GM19452 (cell line): ENCODE data around the gene CCR1.
"Not testable (repeated sequence)": the region's sequence is repeated elsewhere in the genome, so short reads cannot be mapped to it uniquely, and the experiment has no call there.

Experiments used
- ATAC-seq: cut with Tn5 transposase; IDR thresholded peaks from one replicate; pipeline ENCODE4 v1.9.1; 2021; ENCODE audit not compliant: unreplicated experiment

Gene CCR1

DNA sequence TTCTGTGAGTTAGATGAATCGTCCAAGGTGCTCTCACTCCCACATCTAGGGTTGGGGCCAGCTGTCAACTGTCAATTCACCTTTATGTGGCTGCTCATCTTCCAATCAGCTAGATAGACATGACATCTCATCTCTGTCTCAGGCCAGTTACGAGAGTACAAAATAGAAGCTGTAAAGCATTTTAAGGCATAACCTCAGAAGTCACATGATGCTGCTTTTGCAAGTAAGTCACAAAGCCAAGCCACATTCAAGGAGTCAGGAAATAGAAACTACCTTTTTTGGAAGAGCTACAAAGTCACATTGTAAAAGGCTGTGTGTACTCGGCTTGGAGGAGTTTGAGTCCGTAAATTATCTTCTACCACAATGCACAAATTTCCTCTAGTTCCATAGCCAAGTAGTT, 5.1 kb upstream of the CCR1 start:
- ATAC-seq: no peak

DNA sequence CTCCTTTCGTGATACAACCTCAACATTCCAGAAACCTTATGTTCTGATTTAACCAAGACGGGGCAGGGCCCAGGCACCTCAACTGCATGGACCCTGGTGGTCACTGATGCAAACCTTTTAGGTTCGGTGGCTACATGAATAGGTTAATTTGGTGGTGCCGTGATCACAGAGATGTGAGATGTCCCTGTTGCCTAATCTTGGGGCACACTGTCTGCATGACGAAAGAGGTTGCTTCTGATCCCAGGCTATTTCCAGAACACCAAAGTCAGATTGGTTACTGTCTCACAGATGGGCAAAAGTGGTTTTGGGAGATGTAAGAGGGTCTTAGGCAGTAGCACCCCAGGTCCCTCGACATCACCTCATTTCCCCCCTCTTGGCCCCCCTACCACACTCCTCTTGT, 4.0 kb upstream of the CCR1 start:
- ATAC-seq: no peak

DNA sequence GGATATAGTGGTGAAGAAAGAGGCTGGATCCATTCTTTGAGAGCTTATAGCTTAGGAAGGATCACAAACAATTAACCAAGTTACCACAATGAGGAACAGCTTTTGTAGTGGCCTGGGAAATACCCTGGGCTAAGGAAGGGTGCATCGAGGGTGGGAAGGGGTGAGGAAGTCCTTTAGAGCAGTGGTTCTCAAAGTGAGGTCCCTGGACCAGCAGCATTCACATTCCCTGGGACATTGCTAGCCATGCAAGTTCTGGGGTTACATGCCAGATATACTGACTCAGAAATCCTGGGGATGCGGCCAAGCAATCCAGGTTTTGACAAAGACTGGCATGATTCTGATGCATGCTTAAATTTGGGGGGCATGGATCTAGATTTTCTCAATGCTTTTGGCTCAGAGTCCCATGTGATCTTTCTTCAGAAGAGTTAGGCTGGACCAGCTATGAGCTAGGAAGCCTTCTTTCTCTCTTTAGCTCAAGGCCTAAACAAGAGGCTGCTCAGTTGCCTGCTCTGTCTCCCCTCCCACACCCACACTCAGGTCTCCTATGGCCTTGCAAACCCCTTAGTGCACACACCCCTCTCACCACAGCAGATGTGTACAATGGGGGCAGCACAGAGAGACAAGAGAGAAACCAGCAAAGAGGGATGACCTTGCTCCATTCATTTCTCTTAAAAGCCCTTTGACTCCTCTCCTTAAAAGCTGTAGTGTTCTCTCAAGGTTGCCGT, 1.8 kb upstream of the CCR1 start:
- no peak for ATAC-seq

DNA sequence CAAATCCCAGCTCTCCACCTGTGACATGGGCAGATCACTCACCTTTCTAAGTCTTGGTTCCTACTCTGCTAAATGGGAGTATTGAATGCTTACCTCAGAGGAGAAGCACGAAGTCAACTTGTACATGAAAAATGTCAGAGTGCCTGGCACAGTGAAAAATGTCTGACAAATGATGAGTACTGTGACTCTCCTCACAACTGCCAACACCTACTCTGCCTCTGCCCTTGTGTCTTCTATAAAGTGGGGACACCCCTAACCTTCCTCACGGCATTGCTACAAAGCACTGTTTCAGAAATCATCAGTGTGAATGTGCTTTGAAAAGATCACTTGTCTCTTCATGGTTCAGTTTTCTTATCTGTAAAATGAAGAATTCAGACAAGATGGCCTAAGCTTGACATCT, 940 bp upstream of the CCR1 start:
- no peak for ATAC-seq

DNA sequence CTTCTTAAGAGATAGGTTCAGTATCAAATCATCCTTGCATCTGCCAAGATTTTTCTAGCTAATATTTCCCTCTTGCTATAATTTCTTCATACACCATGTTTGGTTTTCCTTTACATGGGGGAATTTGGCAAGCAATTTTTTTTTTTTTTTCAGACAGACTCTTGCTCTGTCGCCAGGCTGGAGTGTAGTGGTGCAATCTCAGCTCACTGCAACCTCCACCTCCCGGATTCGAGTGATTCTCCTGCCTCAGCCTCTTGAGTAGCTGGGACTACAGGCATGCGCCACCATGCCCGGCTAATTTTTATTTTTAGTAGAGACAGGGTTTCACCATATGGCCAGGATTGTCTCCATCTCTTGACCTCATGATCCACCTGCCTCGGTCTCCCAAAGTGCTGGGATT, 599 bp downstream of the CCR1 start:
- ATAC-seq: not testable (repeated sequence)

DNA sequence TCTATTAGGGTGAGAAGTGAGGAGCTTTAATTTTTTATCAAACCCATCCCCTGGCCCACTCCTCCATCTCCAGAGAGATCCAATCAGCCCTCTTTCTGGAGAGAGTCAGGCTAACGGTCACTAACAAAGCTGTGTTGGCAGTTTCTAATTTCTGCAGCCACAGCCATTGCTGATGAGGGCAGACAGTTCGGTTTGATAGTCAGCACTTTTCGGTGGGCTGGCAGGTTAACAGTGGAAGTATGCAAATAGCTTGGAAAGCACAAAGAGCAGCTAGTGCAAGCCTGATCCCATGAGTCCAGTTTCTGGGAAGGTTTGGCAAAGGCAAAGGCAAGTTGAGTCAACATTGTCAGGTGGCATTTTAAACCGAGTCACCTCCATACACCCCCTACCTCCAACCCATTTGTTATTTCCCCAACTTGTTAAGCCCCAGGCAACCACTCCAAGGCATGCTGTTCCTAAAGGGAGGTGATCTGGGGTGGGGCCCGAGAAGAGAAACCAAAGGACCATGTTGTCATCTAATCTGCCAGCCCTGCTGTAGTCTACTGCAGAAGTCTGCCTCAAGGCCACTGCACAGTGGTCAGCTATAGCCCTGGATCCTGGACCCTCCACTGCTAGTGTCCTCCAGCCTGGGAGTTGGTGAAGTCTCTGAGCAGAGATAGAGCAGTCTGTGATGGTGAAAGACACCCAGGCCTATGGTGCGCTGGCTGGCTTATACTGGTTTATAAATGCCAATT, 1.7 kb downstream of the CCR1 start:
- ATAC-seq: no peak

DNA sequence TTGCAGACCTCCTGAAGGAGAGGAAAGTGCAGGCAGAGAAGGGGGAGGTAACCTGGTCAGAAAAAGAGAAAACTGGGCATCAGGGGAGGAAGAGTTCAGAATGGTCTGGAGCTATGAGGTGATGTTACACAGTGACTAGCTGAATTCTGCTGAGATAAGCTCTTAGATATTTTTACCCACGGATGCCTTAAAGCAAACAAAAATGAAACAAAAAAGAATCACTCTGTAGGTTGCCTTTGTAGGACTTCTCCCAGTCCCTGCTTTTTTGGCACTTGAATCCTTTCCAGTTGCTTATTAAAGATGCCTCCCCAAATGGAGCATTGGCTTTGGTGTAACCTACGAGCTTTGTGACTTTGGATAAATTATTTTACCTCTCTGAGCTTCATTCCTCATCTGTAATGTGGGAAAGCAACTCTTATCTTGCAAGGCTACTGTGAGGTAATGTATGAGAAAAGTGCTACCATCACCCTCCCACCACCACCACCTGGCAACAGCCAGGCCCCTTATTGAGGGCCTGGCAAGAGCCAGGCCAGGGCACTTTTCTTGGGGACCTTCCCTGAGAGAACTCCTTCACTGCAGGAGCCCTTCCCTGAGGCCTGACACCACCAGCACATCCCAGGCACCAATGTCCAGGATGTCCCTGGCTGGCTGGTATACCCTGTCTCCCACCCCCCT, 2.7 kb downstream of the CCR1 start:
- ATAC-seq: no peak

DNA sequence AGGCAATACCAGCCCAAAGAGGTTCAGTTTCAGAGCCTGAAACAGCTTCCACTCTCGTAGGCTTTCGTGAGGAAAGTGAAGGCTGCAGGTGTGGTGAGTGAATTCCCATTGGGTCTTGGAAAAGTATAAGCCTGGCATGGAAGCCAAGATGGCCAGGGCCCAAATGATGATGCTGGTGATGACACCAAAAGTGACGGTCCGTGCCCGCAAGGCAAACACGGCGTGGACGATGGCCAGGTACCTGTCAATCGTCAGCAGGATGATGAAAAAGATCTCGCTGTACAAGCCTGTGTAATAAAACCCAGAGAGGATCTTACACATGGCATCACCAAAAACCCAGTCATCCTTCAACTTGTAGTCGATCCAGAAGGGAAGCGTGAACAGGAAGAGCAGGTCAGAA, 4.4 kb downstream of the CCR1 start:
- no peak for ATAC-seq

DNA sequence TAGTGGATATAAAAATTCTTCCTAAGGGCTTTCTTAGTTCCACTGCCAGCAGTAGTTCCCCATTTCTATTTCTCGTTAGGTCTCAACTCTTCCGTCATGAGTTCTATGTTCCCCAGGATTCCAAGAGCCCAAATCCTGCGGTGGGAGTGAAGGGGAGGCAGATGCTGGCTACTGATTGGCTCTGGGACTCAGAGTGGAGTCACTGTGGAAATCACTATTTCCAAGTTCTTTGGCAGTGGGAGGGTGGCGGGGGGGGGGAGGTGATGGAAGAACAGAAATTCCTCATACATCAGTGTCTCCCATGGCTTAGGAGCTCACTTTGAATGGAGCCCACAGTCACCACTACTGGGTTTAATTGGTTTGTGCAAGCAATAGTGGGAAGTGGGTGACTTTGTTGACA, 5.6 kb downstream of the CCR1 start:
- ATAC-seq: no peak

DNA sequence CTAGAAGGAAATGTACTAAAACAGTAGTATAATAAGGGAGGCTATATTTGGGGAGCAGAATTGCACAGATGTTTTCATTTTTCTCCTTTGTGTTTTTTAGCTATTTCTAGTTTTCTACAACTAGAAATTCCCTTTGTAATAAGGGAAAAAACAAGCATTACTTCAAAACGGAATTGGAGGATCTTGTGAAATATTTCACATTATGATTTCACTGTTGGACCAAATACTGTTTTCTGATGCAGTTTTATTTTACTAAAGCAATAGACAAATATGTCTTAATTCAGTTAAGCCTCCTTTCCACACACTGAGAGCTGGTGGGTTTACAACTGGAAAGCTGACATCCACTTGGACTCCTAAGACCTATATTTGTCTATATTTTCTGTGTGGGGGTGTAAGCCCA, 7.3 kb downstream of the CCR1 start:
- no peak for ATAC-seq

DNA sequence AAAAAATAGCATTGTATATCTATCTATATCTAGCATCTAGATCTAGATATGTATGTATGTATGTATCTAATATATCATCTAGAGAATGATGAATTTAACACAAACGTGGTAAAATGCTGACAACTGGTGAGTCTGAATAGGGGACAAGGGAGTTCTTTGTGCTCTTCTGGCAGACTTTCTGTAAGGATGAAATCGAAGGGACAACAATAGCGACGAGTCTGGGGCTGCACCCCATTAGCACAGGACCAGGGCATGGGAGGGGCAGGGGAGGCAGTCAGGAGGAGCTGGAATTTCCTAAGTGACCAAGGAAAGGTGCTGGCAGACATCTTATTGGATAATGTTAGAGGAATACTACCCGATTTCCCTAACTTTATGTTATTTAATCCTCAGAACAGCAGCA, 7.9 kb downstream of the CCR1 start:
- no peak for ATAC-seq

DNA sequence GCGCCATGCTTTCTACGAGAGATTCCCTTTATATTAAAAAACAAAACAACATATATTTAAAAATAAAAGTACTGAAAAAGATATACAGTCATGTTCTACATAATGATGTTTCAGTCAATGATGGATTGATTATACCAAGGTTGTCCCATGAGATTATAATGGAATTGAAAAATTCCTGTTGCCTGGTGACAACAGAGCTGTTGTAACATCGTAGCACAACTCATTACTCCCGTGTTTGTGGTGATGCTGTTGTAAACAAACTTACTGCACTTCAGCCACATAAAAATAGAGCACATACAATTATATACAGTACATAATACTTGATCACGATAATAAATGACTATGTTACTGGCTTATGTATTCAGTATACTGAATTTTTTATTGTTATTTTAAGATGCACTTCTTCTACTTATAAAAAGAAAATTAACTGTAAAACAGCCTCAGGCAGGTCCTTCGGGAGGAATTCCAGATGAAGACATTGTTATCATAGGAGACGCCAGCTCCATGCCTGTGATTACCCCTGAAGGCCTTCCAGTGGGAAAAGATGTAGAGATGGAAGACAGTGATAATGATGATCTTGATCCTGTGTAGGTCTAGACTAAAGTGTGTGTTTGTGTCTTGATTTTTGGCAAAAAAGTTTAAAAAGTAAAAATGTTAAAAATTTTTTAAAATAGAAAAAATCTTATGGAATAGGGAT, 11.7 kb downstream of the CCR1 start:
- ATAC-seq: no peak

DNA sequence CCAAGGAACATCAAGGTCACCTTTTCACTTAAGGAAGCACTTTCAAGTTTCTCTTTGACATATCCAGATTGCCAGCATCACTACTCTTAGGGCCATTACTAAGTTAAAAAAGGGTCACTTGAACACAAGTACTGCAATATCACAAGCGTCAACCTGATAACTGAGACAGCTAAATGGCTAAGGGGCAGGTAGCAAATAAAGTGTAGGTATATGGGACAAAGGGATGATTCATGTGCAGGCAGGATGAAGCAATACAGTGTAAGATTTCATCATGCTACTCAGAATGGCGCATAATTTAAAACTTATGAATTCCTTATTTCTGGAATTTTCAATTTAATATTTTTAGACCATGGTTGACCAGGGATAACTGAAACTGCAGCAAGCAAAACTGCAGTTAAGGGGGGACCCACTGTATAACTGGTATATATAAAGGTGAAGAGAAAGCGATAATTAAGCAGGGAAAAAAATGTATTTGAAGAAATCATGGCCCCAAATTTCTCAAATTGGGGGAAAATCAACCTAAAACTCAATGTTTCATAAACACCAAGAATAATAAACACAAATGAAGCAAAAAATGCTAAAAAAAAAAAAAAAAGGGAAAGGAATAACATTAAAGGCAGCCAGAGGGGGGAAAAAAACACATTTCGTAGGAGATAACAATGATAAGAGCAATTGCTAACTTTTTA, 13.1 kb downstream of the CCR1 start:
- no peak for ATAC-seq

DNA sequence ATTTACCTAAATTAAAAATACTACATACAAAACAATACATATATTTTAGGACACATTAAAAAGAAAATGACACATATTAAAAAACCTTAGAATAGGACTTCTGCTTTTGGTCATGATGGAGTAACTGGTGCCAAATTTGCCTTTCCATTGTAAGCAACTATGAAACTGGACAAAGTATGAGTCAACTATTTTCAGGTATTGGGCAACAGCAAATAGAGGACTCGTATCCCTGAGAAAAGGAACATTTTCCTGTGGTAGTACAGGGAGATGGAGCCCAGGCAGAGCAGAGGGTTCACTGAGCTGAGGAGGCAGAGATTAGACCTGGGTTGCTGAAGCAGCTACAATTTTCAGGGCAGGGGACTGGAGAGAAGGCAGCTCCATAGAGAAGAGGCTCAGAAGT, 14.7 kb downstream of the CCR1 start:
- no peak for ATAC-seq

DNA sequence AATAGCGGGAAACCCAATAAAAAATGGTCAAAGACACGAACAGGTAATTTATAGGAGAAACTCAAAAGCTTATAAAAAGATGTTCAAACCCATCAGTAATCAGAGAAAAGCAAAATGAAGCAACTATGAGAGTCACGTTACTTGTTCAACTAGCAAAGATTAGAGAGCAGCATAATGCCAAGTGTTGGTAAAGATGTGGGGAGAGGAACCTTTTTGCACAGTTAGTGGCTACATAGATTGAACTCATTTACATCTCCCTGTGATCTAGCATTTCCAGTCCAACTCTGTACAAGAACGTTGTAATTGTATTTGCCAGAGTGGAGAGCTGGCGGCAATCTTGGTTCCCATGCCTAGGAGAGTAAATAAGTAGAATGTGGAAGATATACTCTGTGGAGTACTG, 15.2 kb downstream of the CCR1 start:
- no peak for ATAC-seq

DNA sequence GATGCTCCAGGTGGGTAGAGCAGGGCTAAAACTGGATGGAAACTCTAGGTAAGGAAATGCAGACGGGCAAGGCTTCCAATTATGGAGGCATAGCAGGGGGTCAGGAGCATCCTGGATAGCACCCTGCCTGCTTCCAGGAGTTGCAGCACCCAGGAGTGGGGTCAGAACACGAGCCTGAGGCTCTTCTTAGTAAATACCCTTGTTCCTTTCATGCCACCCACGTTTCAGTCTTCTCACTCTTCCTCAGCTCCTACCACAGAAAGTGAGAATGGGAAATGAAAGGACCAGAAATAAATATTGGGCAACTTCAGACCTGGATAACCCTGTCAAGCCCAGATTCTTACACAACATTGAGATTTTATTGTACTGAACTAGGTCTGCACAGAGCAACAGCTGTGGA, 16.4 kb downstream of the CCR1 start:
- no peak for ATAC-seq

DNA sequence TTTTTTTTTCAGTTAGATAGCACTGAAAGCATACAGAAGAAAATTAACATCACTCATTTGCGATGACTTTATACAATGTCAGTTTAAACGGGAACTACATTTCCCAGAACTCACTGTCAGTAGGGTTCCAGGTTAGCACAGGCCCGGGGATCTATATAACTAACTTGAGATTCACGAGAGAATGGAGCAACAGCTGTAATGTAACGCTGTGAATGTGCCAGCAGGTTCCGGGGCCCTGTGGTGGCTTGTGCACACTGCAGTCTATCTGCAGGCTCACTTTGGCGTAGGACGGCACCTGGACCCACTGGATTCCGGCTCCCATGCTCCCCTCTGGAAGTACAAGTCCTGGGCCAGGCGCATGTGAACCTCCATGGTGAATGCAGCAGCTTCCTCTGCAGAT, 19.4 kb downstream of the CCR1 start:
- ATAC-seq: no peak

DNA sequence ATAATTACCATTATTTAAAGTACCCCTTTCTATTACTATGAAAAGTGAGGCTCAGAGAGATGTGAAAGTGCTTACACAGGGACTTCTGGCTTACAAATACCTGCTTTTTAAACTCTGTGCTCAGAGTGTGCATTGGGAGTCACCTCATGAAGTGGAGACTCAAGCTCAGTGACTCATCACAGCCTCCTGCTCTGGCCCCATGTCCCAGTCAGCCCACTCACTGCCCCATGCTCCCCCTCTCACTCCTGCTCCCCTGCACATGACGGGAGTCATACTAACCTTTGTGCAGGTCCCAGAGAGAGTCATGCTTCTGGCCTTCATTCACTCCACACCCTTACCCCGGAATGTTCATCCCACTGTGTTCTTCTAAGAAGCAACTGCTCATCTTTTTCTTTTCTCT, 20.2 kb downstream of the CCR1 start:
- no peak for ATAC-seq

DNA sequence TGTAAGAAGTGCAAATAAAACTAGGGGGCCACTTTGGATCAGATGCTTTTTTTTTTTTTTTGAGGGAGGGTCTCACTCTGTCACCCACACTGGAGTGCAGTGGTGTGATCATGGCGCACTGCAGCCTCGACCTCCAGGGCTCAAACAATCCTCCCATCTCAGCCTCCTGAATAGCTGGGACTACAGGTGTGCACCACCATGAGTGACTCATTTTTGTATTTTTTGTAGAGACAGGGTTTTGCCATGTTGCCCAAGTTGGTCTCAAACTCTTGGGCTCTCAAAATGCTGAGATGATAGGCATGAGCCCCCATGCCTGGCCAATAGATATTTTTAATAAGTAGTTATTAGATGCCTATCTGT, 20.8 kb downstream of the CCR1 start:
- peak; percentile 24 for ATAC-seq

DNA sequence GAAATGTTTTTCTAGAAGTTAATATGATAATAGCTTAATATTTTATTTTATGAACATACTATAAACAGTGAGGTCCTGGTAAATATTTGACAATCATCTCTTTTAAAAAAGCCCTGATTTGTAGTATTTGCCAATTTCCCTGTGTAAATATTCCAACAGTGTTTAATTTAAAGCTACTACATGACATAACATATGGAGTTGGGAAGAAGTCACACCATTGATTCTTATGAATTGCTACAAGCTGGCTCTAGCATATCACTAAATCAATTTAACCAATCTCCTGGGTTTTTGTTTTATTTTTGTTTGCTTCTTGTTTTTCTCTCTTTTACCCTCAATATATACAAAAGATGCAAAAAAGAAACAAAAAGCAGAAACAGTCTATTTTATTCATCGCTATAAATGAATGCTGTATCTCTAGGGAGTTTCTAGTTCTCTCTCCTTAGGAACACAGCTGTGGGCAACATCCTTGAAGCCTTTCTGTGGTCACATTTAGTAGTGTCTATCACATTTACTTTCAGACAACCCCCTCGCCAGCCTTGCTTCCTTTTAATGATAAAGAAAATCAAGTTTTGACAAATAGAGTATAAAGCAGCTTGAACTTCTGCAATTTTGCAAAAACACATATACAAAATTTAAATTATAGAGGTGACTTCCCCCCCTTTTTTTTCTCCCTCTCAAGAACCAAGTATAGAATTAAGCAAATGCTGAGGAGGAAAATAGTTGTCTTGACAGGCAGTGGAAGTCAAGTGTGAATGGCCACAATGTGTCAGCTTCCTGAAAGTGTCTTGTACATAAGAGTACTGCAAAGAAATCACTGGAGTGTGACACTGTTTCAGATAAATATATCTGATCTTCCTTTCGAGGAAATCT, 21.4 kb downstream of the CCR1 start:
- ATAC-seq: peak; percentile 82
